ENCODE measurements around the gene KCNAB1.

KCNAB1 gene

DNA sequence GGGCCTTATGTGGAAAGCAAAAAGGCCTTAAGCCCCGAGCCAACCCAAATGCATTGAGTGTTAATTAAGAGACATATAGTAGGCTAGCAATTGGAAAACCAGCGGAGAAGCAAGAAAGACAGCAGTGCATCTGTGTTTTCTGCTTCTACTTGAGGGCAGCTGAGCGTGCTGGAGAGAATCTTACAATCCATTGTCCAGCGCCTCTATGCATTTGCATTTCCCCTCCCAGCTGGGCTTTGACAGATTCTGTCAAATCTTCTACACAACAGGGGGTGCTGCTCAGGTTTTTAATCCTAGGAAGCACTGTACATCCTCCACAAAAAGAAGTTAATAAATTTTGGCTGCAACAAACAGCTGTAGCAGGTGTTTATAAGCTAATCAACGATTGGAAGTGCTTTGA lies 410.6 kb downstream of the KCNAB1 start:
- H3K4me3 ChIP-seq (ENCODE audit: low read depth, low read length), result no peak overlapping the region
- H3K27me3 ChIP-seq (ENCODE audit: control insufficient read depth, insufficient read depth, low read length), result no peaks in the 10 kb centered on the region
- no peak overlapping the region for H3K9ac ChIP-seq (ENCODE audit: low read depth, low read length)
- H3K4me1 ChIP-seq (ENCODE audit: control insufficient read depth, insufficient read depth, low read length), result peaks cover 14% of the 10 kb centered on the region
- H3K36me3 ChIP-seq (ENCODE audit: control insufficient read depth, insufficient read depth, low read length), result no peaks in the 10 kb centered on the region
- no peaks in the 10 kb centered on the region for H3K9me3 ChIP-seq (ENCODE audit: control insufficient read depth, insufficient read depth, low read length)

DNA sequence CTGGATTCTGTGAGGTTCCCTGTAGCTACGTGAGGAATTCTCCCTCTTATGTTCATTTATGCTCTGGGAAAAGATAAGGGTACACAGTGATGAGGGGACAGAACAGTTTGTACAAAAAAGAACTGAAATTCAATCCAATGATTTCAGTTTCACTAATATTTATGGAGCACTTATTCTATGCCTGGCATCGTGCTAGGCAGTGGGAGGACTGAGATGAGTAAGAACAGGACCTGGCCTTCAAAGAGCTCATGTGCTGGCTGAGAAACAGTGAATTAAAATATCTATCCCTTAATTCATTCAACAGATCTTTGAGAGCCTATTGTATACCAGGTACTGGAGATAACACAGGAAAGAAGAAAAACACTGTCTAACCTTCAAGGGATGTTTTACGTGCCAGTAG lies 412.4 kb downstream of the KCNAB1 start:
- Histone ChIP-seq H3K9ac (ENCODE audit: low read depth, low read length) (no peak overlapping the region), H3K4me1 (ENCODE audit: control insufficient read depth, insufficient read depth, low read length) (peaks cover 14% of the 10 kb centered on the region), H3K9me3 (ENCODE audit: control insufficient read depth, insufficient read depth, low read length) (no peaks in the 10 kb centered on the region), H3K4me3 (ENCODE audit: low read depth, low read length) (no peak overlapping the region), H3K36me3 (ENCODE audit: control insufficient read depth, insufficient read depth, low read length) (no peaks in the 10 kb centered on the region), H3K27me3 (ENCODE audit: control insufficient read depth, insufficient read depth, low read length) (no peaks in the 10 kb centered on the region)

DNA sequence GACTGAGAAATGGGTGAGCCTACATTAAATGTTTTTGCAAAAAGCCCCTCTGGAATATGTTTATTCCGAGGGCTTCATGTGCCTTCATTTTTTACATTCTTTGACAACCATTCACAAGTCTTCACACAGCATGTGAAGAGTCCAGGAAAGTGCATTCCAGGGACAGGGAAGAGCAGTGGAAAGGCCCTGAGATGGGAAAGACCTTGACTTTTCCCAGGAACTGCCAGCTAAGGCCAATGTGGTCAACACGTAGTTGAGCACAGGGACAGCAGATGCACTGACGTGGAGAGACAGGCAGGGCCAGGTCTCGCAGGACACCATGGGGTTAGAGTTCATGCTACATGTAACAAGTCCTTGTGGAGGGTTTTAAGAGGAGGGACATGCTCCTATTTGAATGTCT lies 412.8 kb downstream of the KCNAB1 start:
- Histone ChIP-seq H3K4me3 (ENCODE audit: low read depth, low read length) (no peak overlapping the region), H3K27me3 (ENCODE audit: control insufficient read depth, insufficient read depth, low read length) (no peaks in the 10 kb centered on the region), H3K36me3 (ENCODE audit: control insufficient read depth, insufficient read depth, low read length) (no peaks in the 10 kb centered on the region), H3K4me1 (ENCODE audit: control insufficient read depth, insufficient read depth, low read length) (peaks cover 14% of the 10 kb centered on the region), H3K9me3 (ENCODE audit: control insufficient read depth, insufficient read depth, low read length) (no peaks in the 10 kb centered on the region), H3K9ac (ENCODE audit: low read depth, low read length) (no peak overlapping the region)

- Histone ChIP-seq H3K4me3 (ENCODE audit: low read depth, low read length) (no peak overlapping the region), H3K36me3 (ENCODE audit: control insufficient read depth, insufficient read depth, low read length) (peaks cover 3% of the 10 kb centered on the region), H3K4me1 (ENCODE audit: control insufficient read depth, insufficient read depth, low read length) (peaks cover 14% of the 10 kb centered on the region), H3K9ac (ENCODE audit: low read depth, low read length) (no peak overlapping the region), H3K27me3 (ENCODE audit: control insufficient read depth, insufficient read depth, low read length) (no peaks in the 10 kb centered on the region), H3K9me3 (ENCODE audit: control insufficient read depth, insufficient read depth, low read length) (no peaks in the 10 kb centered on the region)
Observed at GRCh38 chr3:156535162-156535627, 414.8 kb downstream of the KCNAB1 start.

- Histone ChIP-seq H3K4me1 (ENCODE audit: control insufficient read depth, insufficient read depth, low read length) (peaks cover 14% of the 10 kb centered on the region), H3K36me3 (ENCODE audit: control insufficient read depth, insufficient read depth, low read length) (peaks cover 3% of the 10 kb centered on the region), H3K27me3 (ENCODE audit: control insufficient read depth, insufficient read depth, low read length) (no peaks in the 10 kb centered on the region), H3K4me3 (ENCODE audit: low read depth, low read length) (no peak overlapping the region), H3K9ac (ENCODE audit: low read depth, low read length) (no peak overlapping the region), H3K9me3 (ENCODE audit: control insufficient read depth, insufficient read depth, low read length) (no peaks in the 10 kb centered on the region)
Observed at GRCh38 chr3:156535798-156536197, 415.4 kb downstream of the KCNAB1 start.

- H3K4me3 ChIP-seq (ENCODE audit: low read depth, low read length), result no peak overlapping the region
- no peaks in the 10 kb centered on the region for H3K9me3 ChIP-seq (ENCODE audit: control insufficient read depth, insufficient read depth, low read length)
- peaks cover 3% of the 10 kb centered on the region for H3K36me3 ChIP-seq (ENCODE audit: control insufficient read depth, insufficient read depth, low read length)
- H3K4me1 ChIP-seq (ENCODE audit: control insufficient read depth, insufficient read depth, low read length), result peaks cover 14% of the 10 kb centered on the region
- H3K27me3 ChIP-seq (ENCODE audit: control insufficient read depth, insufficient read depth, low read length), result no peaks in the 10 kb centered on the region
- H3K9ac ChIP-seq (ENCODE audit: low read depth, low read length), result no peak overlapping the region
Observed at GRCh38 chr3:156536524-156537316, 416.3 kb downstream of the KCNAB1 start.

- H3K36me3 ChIP-seq (ENCODE audit: control insufficient read depth, insufficient read depth, low read length), result peaks cover 3% of the 10 kb centered on the region
- H3K4me1 ChIP-seq (ENCODE audit: control insufficient read depth, insufficient read depth, low read length), result peaks cover 7% of the 10 kb centered on the region
- no peak overlapping the region for H3K4me3 ChIP-seq (ENCODE audit: low read depth, low read length)
- no peak overlapping the region for H3K9ac ChIP-seq (ENCODE audit: low read depth, low read length)
- no peaks in the 10 kb centered on the region for H3K9me3 ChIP-seq (ENCODE audit: control insufficient read depth, insufficient read depth, low read length)
- no peaks in the 10 kb centered on the region for H3K27me3 ChIP-seq (ENCODE audit: control insufficient read depth, insufficient read depth, low read length)
Observed at GRCh38 chr3:156539051-156539450, 418.7 kb downstream of the KCNAB1 start.

GRCh38 chr3:156539802-156540201 lies 419.4 kb downstream of the KCNAB1 start:
- Histone ChIP-seq H3K4me3 (ENCODE audit: low read depth, low read length) (no peak overlapping the region), H3K27me3 (ENCODE audit: control insufficient read depth, insufficient read depth, low read length) (no peaks in the 10 kb centered on the region), H3K9ac (ENCODE audit: low read depth, low read length) (no peak overlapping the region), H3K9me3 (ENCODE audit: control insufficient read depth, insufficient read depth, low read length) (no peaks in the 10 kb centered on the region), H3K4me1 (ENCODE audit: control insufficient read depth, insufficient read depth, low read length) (peaks cover 6% of the 10 kb centered on the region), H3K36me3 (ENCODE audit: control insufficient read depth, insufficient read depth, low read length) (peaks cover 3% of the 10 kb centered on the region)

DNA sequence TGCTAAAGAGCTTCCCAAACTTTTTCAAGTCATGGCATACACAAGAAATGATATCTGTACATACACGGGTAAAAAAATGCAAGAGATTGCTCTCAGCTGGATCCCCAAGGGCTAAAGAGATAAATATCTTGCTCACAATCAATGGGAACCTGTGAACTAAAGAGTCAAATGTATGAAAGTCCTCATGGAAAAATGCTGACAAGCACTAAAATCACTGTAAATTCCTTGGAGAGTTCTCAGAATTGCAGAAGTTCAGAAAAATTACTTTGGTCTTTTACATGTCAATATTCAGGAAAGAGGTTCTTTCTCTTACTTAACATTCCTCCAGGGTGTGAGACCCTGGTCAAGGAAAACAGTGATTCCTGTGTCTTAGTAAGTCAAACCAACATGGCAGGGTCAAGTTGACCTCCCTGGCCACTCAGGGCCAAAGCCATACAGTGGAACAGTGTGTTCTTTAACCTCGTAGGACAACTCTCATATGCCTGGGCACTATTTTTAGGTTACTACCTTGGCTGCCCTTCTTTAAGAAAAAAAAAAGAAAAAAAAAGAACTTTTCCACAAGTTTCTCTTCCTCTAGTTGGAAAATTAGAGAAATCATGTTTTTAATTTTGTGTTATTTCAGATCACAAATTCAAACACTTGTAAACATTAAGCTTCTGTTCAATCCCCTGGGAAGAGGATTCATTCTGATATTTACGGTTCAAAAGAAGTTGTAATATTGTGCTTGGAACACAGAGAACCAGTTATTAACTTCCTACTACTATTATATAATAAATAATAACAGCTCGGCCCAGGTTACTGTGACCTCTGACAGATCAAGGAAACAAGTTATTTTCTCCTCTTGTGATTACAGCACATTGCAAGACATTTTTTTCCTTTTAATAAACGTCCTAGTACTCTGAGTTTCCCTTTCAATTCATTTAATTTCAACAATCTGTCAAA lies 422.0 kb downstream of the KCNAB1 start:
- Histone ChIP-seq H3K36me3 (ENCODE audit: control insufficient read depth, insufficient read depth, low read length) (peaks cover 6% of the 10 kb centered on the region), H3K27me3 (ENCODE audit: control insufficient read depth, insufficient read depth, low read length) (no peaks in the 10 kb centered on the region), H3K9me3 (ENCODE audit: control insufficient read depth, insufficient read depth, low read length) (no peaks in the 10 kb centered on the region), H3K4me1 (ENCODE audit: control insufficient read depth, insufficient read depth, low read length) (no peaks in the 10 kb centered on the region), H3K4me3 (ENCODE audit: low read depth, low read length) (no peak overlapping the region), H3K9ac (ENCODE audit: low read depth, low read length) (no peak overlapping the region)

DNA sequence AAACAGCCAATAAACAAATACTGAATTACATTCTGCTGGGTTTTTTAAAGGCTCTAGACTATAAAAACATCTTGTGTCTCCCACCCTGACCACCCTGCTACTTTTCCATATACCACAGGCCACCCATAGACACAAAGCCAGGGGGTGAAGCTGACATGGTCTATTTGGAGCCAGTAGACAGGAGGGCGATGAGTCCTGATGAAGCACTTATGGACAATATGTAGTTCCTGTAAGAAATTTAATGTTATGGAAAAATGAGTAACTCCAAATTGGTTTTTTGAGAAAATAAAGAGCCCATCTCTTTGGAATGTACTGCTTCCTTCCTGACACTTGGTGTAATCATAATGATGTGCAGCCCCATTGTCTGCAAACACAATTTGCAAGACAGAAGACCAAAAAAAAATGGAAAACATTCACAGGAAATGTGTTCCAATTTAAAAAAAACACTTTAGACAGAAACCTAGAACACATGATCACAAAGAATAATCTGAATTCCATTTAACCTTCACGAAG lies 422.7 kb downstream of the KCNAB1 start:
- Histone ChIP-seq H3K9ac (ENCODE audit: low read depth, low read length) (no peak overlapping the region), H3K36me3 (ENCODE audit: control insufficient read depth, insufficient read depth, low read length) (peaks cover 11% of the 10 kb centered on the region), H3K4me1 (ENCODE audit: control insufficient read depth, insufficient read depth, low read length) (no peaks in the 10 kb centered on the region)

DNA sequence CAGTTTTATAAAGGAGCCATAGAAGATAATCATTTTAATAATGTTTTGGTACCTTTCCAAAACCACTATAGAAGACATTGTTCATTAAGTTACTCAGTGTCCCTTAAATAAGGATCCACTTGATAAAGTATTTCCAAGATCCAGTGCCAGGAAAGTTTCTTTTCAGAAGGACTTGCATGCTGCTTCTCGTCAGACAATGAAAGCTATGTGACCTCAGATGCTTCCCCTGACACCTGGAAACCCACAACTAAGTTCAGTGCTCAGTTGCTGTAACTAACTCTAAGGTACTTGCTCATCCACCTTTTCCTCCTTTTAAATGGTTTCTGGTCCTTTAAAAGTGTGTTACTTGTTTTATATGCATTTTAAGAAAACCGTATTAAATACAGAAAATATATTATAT lies 427.3 kb downstream of the KCNAB1 start:
- H3K4me3 ChIP-seq (ENCODE audit: low read depth, low read length), result no peak overlapping the region
- H3K9ac ChIP-seq (ENCODE audit: low read depth, low read length), result no peak overlapping the region
- no peaks in the 10 kb centered on the region for H3K27me3 ChIP-seq (ENCODE audit: control insufficient read depth, insufficient read depth, low read length)
- no peaks in the 10 kb centered on the region for H3K9me3 ChIP-seq (ENCODE audit: control insufficient read depth, insufficient read depth, low read length)
- no peaks in the 10 kb centered on the region for H3K4me1 ChIP-seq (ENCODE audit: control insufficient read depth, insufficient read depth, low read length)
- H3K36me3 ChIP-seq (ENCODE audit: control insufficient read depth, insufficient read depth, low read length), result peaks cover 14% of the 10 kb centered on the region

More for the DNA sequence above, 422.7 kb downstream of the KCNAB1 start:
- Histone ChIP-seq H3K4me3 (ENCODE audit: low read depth, low read length) (no peak overlapping the region), H3K9me3 (ENCODE audit: control insufficient read depth, insufficient read depth, low read length) (no peaks in the 10 kb centered on the region), H3K27me3 (ENCODE audit: control insufficient read depth, insufficient read depth, low read length) (no peaks in the 10 kb centered on the region)
